ENCODE results near the gene HGS.

The HGS gene

GRCh38 chr17:81688616-81689015 lies 4.8 kb downstream of the HGS start:
- DNase-seq, result no peak

GRCh38 chr17:81690066-81690465 lies 6.3 kb downstream of the HGS start:
- no peak for DNase-seq

- no peak for DNase-seq
Observed at GRCh38 chr17:81690549-81690948, 6.7 kb downstream of the HGS start.

GRCh38 chr17:81691196-81691595 lies 7.4 kb downstream of the HGS start:
- no peak for DNase-seq

- no peak for DNase-seq
Observed at GRCh38 chr17:81691608-81692007, 7.8 kb downstream of the HGS start.

GRCh38 chr17:81693509-81694210 lies 9.8 kb downstream of the HGS start:
- DNase-seq, result no peak

GRCh38 chr17:81694810-81695209 lies 11.0 kb downstream of the HGS start:
- no peak for DNase-seq

GRCh38 chr17:81695211-81695610 lies 11.4 kb downstream of the HGS start:
- no peak for DNase-seq

GRCh38 chr17:81695801-81696200 lies 12.0 kb downstream of the HGS start:
- no peak for DNase-seq

GRCh38 chr17:81696218-81696941 lies 12.6 kb downstream of the HGS start:
- no peak for DNase-seq

GRCh38 chr17:81697261-81698044 lies 13.6 kb downstream of the HGS start:
- no peak for DNase-seq

GRCh38 chr17:81700353-81701287 lies 16.8 kb downstream of the HGS start:
- DNase-seq, result no peak

- DNase-seq, result no peak
Observed at GRCh38 chr17:81701288-81702071, 17.7 kb downstream of the HGS start.

GRCh38 chr17:81702934-81703746 lies 19.3 kb downstream of the HGS start, which contains the start of gene MRPL12:
TSS of gene MRPL12 (plus strand) at chr17:81703367. CDS start at chr17:81703502, 135 bp downstream.
- peak; percentile 86 for DNase-seq

GRCh38 chr17:81703747-81704654 lies 20.2 kb downstream of the HGS start:
- DNase-seq, result no peak

GRCh38 chr17:81705518-81706231 lies 21.9 kb downstream of the HGS start:
- DNase-seq, result no peak

- DNase-seq, result no peak
Observed at GRCh38 chr17:81706232-81706611, 22.4 kb downstream of the HGS start.

- DNase-seq, result no peak
Observed at GRCh38 chr17:81706757-81707624, 23.2 kb downstream of the HGS start.
